Psoas muscle (tissue), 8 donors: ENCODE results near the gene BBS12. TPM values are rescaled to one million over a fixed set of nuclear protein-coding genes. Genes with fewer than 3 reads are reported as not detected.

Source experiments
- ATAC-seq, 4 donors: fragments of 200-7000 bp; cut with Tn5 transposase; one replicate each; pipeline ENCODE4 v1.9.1; 2020; ENCODE audit warnings: moderate library complexity in 3 of 4, mild to moderate bottlenecking in 2 of 4
- DNase-seq, 2 donors: peaks; one replicate each; pipeline ENCODE4 v3.0.0-alpha.2; 2020
- H3K27ac ChIP-seq: fragments of 200-600 bp; one replicate; pipeline ENCODE4 v1.8.0; 2022
- H3K27me3 ChIP-seq, 3 donors: fragments of 200-600 bp in 1 of 3; one replicate each; pipeline versions ENCODE4 v1.6.1 to v1.8.0; 2013 to 2022; ENCODE audit warnings: low read length in 2 of 3, mild to moderate bottlenecking in 2 of 3, moderate library complexity in 1 of 3; ENCODE audit not compliant: insufficient read depth in 3 of 3
- H3K36me3 ChIP-seq, 2 donors: fragments of 200-600 bp in 1 of 2; one replicate each; pipeline versions ENCODE4 v1.6.1 to v1.8.0; 2013 to 2022; ENCODE audit warnings: low read depth in 1 of 2, mild to moderate bottlenecking in 1 of 2, moderate library complexity in 1 of 2; ENCODE audit not compliant: insufficient read depth in 1 of 2
- H3K4me1 ChIP-seq: fragments of 200-600 bp; one replicate; pipeline ENCODE4 v1.8.0; 2022
- H3K4me3 ChIP-seq: fragments of 200-600 bp; one replicate; pipeline ENCODE4 v1.8.0; 2022; ENCODE audit warnings: mild to moderate bottlenecking
- H3K9me3 ChIP-seq: fragments of 200-600 bp; one replicate; pipeline ENCODE4 v1.8.0; 2022
- CTCF ChIP-seq: fragments of 200-600 bp; IDR thresholded peaks from one replicate; pipeline ENCODE4 v1.8.0; 2022; ENCODE audit warnings: antibody characterized with exemption
- WGBS, 3 donors: extraction: QIAGEN DNeasy Blood & Tissue Kit; methylation state at CpG; one replicate each; pipeline versions ENCODE4 v1.1.6 to v1.1.7; 2013; 5-methylcytosine and 5-hydroxymethylcytosine counted together
- intact Hi-C, 2 donors: fragments of 100-400 bp; cut with DNase I; formaldehyde crosslinking; loops; one replicate each; pipeline versions ENCODE4 v1.11.0 to v1.14.2; 2022
- polyA plus RNA-seq, 3 donors: library from polyadenylated mRNA; stranded (reverse); fragments of 200-250 nt; gene quantifications; one replicate each; pipeline ENCODE4 v1.2.3, GENCODE V29; 2013
- total RNA-seq, 4 donors: library from RNA; stranded (reverse); fragmentation: NEBNext Ultra II Directional in 2 of 4; extraction: Animal tissue kit (Norgen Biotek cat#: 25700) in 2 of 4; gene quantifications; one replicate each; pipeline versions ENCODE4 v1.2.1 to v1.2.4, GENCODE V29; 2021 to 2023
- donor health status: healthy with polysubstance abuse.
- donor health status: DM: no; HTN: no; CAD: no; lungs with moderate emphysema.
- donor health status: Bipolar disorder and iron deficiency.
- donor health status: healthy.
- donor health status: DM: yes; HTN: yes; CAD: no.
- donor health status: DM: no; HTN: no; CAD: no.
- donor health status: DM: no; HTN: no; CAD: no.
- donor health status: DM: yes; HTN: yes; CAD: no.

Gene BBS12
- total and polyA plus RNA-seq, 7 donors: 0.54 to 5.4 (median 1.0) TPM

- Histone ChIP-seq H3K4me1 (no peaks in the 10 kb centered on the region), H3K27me3 (no peaks in the 10 kb centered on the region), H3K4me3 (peak overlapping the region; percentile 47), H3K36me3 (no peaks in the 10 kb centered on the region), H3K27ac (no peak overlapping the region), H3K9me3 (no peaks in the 10 kb centered on the region)
- TF ChIP-seq CTCF: no peak
- intact Hi-C loops: no loop called here
- 24 to 34% (median 31%) methylated on average over 9 of the region's 9 CpGs for WGBS, 3 donors
- DNase-seq (no peak), ATAC-seq (peak in 1 of 4 donors; percentile 34)
Measured at GRCh38 chr4:122710434-122711308, 21.8 kb upstream of the BBS12 start.

- Histone ChIP-seq H3K36me3 (no peaks in the 10 kb centered on the region), H3K4me3 (no peak overlapping the region), H3K9me3 (no peaks in the 10 kb centered on the region), H3K4me1 (no peaks in the 10 kb centered on the region), H3K27me3 (no peaks in the 10 kb centered on the region), H3K27ac (no peak overlapping the region)
- no peak for TF ChIP-seq CTCF
- intact Hi-C loops: no loop called here
- ATAC-seq (no peak), DNase-seq (no peak)
Measured at GRCh38 chr4:122711919-122712318, 20.6 kb upstream of the BBS12 start.

GRCh38 chr4:122712782-122713181 is 19.7 kb upstream of the BBS12 start:
- Histone ChIP-seq H3K27me3 (no peaks in the 10 kb centered on the region), H3K36me3 (no peaks in the 10 kb centered on the region), H3K4me3 (no peak overlapping the region), H3K9me3 (no peaks in the 10 kb centered on the region), H3K27ac (no peak overlapping the region), H3K4me1 (no peaks in the 10 kb centered on the region)
- DNase-seq (no peak), ATAC-seq (no peak)
- TF ChIP-seq CTCF: no peak
- WGBS, 3 donors: 93 to 96% (median 93%) methylated on average over 4 of the region's 4 CpGs
- intact Hi-C loops: no loop called here

- TF ChIP-seq CTCF: no peak
- 49 to 58% (median 53%) methylated on average over 5 of the region's 5 CpGs for WGBS, 3 donors
- H3K27me3 ChIP-seq: no peaks in the 10 kb centered on the region
- no peaks in the 10 kb centered on the region for H3K9me3 ChIP-seq
- H3K4me3 ChIP-seq: no peak overlapping the region
- no peaks in the 10 kb centered on the region for H3K4me1 ChIP-seq
- ATAC-seq (no peak), DNase-seq (no peak)
- no peaks in the 10 kb centered on the region for H3K36me3 ChIP-seq
- intact Hi-C loops: no loop called here
- H3K27ac ChIP-seq: no peak overlapping the region
Measured at GRCh38 chr4:122715221-122715620, 17.3 kb upstream of the BBS12 start.
